Activated T-helper 1 cell treated with Interleukin-2 at 50 U/mL for 16 hours (primary cell): Measurements from ENCODE around the gene USP36.
"Not testable (repeated sequence)": the region's sequence is repeated elsewhere in the genome, so short reads cannot be mapped to it uniquely, and the experiment has no call there.

Source experiments
- DNase-seq: peaks from one replicate; pipeline ENCODE4 v3.0.0-alpha.2; 2020; ENCODE audit warnings: low read depth

The USP36 gene

GRCh38 chr17:78840780-78841611 lies at the start of gene USP36:
Gene USP36, minus strand, starts transcription at chr17:78840814. Its CDS starts 4,451 bp downstream, at chr17:78836363.
- peak; percentile 100 for DNase-seq

DNA sequence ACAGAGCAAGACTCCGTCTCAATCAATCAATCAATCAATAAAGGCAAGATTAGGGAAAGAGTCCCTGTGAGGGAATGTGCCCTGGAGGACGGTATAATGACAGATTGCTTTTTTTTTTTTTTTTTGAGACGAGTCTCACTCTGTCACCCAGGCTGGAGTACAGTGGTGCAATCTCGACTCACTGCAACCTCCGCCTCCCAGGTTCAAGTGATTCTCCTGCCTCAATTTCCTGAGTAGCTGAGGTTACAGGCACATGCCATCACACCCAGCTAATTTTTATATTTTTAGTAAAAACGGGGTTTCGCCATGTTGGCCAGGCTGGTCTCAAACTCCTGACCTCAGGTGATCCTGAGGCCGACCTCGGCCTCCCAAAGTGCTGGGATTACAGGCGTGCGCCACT lies 49.5 kb upstream of the USP36 start:
- DNase-seq = not testable (repeated sequence)

GRCh38 chr17:78889531-78889930 lies 48.9 kb upstream of the USP36 start:
- no peak for DNase-seq

DNA sequence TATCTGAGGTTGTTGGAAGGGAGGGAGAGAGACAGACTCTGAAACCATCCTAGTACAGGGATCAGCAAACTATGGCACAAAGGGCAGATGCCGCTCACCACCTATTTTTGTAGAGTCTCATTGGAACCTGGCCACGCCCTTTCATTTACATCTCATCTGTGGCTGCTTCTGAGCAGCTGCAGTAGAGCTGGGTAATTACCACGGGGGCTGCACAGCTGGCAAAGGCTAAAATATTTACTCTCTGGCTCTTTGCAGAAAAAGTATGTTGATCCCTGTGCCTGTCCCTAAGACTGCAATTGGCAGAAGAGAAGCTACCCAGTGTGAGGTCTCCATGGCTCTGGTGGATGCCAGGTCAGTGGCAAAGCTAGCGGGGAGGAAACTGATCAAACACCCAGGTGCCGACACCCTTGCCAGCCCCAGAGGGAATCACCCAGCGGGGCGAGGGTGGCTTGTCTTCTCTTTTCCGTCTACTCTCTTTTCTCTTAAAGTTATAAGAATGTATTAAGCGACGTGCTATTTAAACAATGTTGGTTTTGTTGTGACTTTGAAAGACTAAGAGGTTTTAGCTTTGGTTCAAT lies 48.4 kb upstream of the USP36 start:
- DNase-seq = no peak

DNA sequence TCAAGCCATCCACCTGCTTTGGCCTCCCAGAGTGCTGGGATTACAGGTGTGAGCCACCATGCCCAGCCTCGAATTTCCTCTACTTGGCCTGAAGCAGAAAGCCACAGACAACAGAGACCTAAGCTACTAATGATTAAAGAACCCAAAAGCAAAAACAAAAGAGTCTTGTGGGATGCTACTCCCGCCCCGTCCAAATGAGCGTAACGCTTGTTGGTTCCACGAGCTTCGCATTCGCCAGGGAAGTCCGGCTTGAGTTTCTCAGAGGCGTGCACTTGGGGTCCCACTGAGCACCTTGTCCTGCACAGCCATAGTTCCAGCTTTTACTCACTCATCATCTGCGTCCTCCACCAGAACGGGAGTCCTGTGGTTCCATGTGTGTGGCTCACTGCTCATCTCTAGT lies 46.3 kb upstream of the USP36 start:
- no peak for DNase-seq

- DNase-seq = no peak
Observed at GRCh38 chr17:78885956-78886355, 45.3 kb upstream of the USP36 start.

GRCh38 chr17:78884876-78885667 lies 44.5 kb upstream of the USP36 start:
- DNase-seq = no peak

GRCh38 chr17:78884148-78884825 lies 43.7 kb upstream of the USP36 start:
- no peak for DNase-seq

GRCh38 chr17:78883533-78884131 lies 43.0 kb upstream of the USP36 start:
- DNase-seq = no peak

- DNase-seq = no peak
Observed at GRCh38 chr17:78883089-78883532, 42.5 kb upstream of the USP36 start.

- no peak for DNase-seq
Observed at GRCh38 chr17:78882540-78883088, 42.0 kb upstream of the USP36 start.

GRCh38 chr17:78879635-78880186 lies 39.1 kb upstream of the USP36 start:
- DNase-seq = no peak

DNA sequence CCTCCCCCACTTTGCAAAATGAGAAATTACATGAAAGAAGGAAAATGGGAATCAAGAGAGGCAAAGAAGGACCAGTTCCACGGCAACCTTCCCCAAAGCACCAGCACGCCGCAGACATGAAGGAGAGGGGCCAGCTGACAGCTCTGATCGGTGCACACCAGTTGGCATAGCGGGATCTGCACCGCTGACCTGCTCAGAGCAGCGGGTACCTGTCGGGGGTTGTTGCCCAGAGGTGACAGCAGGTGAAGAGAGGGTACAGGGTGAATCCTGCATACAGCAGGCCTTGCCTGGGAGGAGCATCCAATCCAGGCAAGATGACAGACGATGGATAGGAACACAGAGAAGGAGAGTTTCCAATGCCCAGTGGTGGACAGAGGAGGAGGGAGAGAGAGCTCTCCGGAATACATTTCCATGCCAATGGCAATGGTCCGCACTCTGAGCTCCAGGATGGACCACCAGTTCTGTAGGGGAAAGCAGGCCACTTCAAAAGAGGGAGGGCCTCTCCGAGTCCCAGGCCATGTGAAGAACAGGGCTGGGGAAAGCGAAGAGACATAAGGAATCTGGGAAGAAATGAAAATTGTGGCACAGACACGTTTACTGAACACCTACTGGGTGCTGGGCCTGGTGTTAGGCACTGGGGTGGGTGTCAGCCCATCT lies 38.4 kb upstream of the USP36 start:
- no peak for DNase-seq

DNA sequence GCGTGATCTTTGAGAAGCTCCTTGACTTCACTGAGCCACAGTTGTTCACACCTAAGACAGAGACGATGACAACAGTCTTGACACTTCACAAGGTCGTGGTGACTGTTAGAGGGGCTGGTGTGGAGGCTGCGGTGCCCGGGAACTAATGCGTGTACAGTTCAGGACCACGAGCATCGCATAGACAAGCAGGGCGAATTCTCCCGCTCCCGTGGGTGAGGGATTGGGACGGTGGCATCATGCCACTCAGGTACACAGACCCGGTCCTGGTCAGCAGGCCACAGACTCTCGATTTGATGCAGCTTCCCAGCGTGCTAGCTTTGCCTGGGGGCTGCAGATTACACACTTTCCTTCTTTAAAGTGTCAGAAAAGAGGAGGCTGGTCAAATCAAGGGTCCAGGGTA lies 37.6 kb upstream of the USP36 start:
- DNase-seq = no peak

- DNase-seq = not testable (repeated sequence)
Observed at GRCh38 chr17:78876954-78877517, 36.4 kb upstream of the USP36 start.

- DNase-seq = no peak
Observed at GRCh38 chr17:78876094-78876597, 35.5 kb upstream of the USP36 start.

- no peak for DNase-seq
Observed at GRCh38 chr17:78875363-78876093, 34.9 kb upstream of the USP36 start.

DNA sequence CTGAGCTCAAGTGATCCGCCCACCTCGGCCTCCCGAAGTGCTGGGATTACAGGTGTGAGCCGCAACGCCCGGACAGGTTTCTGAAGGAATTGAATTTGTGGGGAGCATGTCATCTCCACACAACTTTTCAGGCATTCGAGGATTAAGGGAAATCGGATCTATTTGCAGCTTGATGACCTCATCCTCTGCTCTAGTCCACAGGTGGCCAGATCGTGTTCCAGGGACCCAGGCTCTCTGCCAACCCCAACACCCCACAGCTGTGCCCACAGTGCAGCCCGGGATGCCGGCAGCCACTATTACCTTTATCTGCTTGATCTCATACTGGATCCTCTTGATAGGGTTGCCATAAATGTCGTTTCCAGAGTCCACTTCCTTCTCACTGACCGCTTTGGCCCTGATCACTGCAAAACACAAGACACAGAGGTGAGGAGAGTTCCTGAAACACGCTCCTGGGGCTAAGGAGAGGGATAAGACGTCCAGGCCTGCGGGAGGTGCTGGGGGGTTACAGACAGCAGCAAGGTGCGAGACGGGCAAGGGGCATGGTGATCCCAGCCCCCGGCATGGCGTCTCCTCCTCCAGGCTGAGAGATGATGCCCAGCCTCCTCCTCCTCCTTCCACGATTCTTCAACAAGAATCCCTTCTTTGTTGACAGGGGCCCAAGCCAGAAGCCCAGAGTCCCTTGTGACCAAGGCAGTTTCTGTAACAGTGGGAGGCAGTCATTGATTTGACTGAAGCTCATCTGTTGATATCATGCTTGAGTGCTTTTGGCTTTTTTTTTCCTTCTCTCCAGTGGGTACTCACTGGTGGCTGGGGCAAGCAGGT lies 33.1 kb upstream of the USP36 start:
- DNase-seq = no peak
